HFFc6 (cell line): ENCODE data around the gene TRIM34. TPM values are rescaled to one million over a fixed set of nuclear protein-coding genes. Genes with fewer than 3 reads are reported as not detected.

Experiments used
- DNase-seq: peaks from one replicate; pipeline ENCODE4 v3.0.0-alpha.2; 2018
- H3K27ac Mint-ChIP-seq: 2 replicates; pipeline ENCODE4 v1.8.0; 2020; ENCODE audit warnings: mild to moderate bottlenecking, mixed read lengths
- H3K27me3 Mint-ChIP-seq: 2 replicates; pipeline ENCODE4 v1.8.0; 2021; ENCODE audit warnings: mild to moderate bottlenecking, moderate library complexity, mixed read lengths; ENCODE audit not compliant: insufficient read depth
- H3K36me3 Mint-ChIP-seq: 2 replicates; pipeline ENCODE4 v1.8.0; 2021; ENCODE audit warnings: low read depth, mixed read lengths
- H3K4me1 Mint-ChIP-seq: 2 replicates; pipeline ENCODE4 v1.8.0; 2020; ENCODE audit warnings: low read depth, mixed read lengths
- H3K4me3 Mint-ChIP-seq: 2 replicates; pipeline ENCODE4 v1.8.0; 2020; ENCODE audit warnings: mild to moderate bottlenecking, moderate library complexity, mixed read lengths
- H3K9me3 Mint-ChIP-seq: 2 replicates; pipeline ENCODE4 v1.8.0; 2020; ENCODE audit warnings: mild to moderate bottlenecking, mixed read lengths
- total RNA-seq, 6 experiments: library from RNA; stranded (reverse); fragmentation: NEBNext Ultra II Directional; extraction: Animal tissue kit (Norgen Biotek cat#: 25700); gene quantifications; 2 replicates in 1 of 6; 3 replicates in 5 of 6; pipeline ENCODE4 v1.2.3, GENCODE V29; 2021
- TF ChIP-seq, protein P1 (sequence below): fragments of 200-600 bp; sonication (generic); IDR thresholded peaks from 2 replicates; pipeline ENCODE4 v1.5.0; 2021; ENCODE audit warnings: antibody characterized with exemption, mild to moderate bottlenecking

TRIM34 gene
- total RNA-seq, 6 experiments from 2014 or later: 3.8 to 6.9 (median 4.9) TPM

GRCh38 chr11:5691964-5692361 is 67.2 kb downstream of the TRIM34 start:
- no peak for DNase-seq
- Mint-ChIP-seq H3K27me3 (no peaks in the 10 kb centered on the region), H3K36me3 (peaks cover 48% of the 10 kb centered on the region), H3K27ac (peak overlapping the region; percentile 97), H3K9me3 (no peaks in the 10 kb centered on the region), H3K4me3 (peak overlapping the region; percentile 94), H3K4me1 (peaks cover 66% of the 10 kb centered on the region)
- TF ChIP-seq, protein P1, sequence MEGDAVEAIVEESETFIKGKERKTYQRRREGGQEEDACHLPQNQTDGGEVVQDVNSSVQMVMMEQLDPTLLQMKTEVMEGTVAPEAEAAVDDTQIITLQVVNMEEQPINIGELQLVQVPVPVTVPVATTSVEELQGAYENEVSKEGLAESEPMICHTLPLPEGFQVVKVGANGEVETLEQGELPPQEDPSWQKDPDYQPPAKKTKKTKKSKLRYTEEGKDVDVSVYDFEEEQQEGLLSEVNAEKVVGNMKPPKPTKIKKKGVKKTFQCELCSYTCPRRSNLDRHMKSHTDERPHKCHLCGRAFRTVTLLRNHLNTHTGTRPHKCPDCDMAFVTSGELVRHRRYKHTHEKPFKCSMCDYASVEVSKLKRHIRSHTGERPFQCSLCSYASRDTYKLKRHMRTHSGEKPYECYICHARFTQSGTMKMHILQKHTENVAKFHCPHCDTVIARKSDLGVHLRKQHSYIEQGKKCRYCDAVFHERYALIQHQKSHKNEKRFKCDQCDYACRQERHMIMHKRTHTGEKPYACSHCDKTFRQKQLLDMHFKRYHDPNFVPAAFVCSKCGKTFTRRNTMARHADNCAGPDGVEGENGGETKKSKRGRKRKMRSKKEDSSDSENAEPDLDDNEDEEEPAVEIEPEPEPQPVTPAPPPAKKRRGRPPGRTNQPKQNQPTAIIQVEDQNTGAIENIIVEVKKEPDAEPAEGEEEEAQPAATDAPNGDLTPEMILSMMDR: no peak

Other genes starting within 250 kb of the TRIM34 start
- gene OR51M1, start 241.2 kb upstream of the TRIM34 start, total RNA-seq: under 1 TPM in 1 of 6 experiments, not detected in 5; 0.09 TPM
- not detected for gene OR51Q1, start 202.9 kb upstream of the TRIM34 start, total RNA-seq
- not detected for gene OR51I1, start 183.5 kb upstream of the TRIM34 start, total RNA-seq
- not detected for gene OR51I2, start 175.7 kb upstream of the TRIM34 start, total RNA-seq
- not detected for gene OR52D1, start 136.3 kb upstream of the TRIM34 start, total RNA-seq
- gene UBQLN3, start 115.0 kb upstream of the TRIM34 start, total RNA-seq: not detected
- under 1 TPM in 5 of 6 experiments, not detected in 1; 0.07 to 0.17 (median 0.11) TPM for gene UBQLNL, start 108.3 kb upstream of the TRIM34 start, total RNA-seq
- gene OR52H1, start 76.5 kb upstream of the TRIM34 start, total RNA-seq: not detected
- gene OR52B6, start 44.1 kb upstream of the TRIM34 start, total RNA-seq: not detected
- 1 to 10 TPM; 4.0 to 9.0 (median 6.6) TPM for gene TRIM6, start 28.4 kb upstream of the TRIM34 start, total RNA-seq
- 10 to 100 TPM; 35.7 to 49.4 (median 43.5) TPM for gene TRIM5, start 60.1 kb downstream of the TRIM34 start, total RNA-seq
- gene TRIM22, start 64.8 kb downstream of the TRIM34 start, total RNA-seq: 100 to 1,000 TPM in 5 of 6 experiments, 10 to 100 TPM in 1; 77.9 to 131 (median 118) TPM
- not detected for gene OR56B1, start 111.4 kb downstream of the TRIM34 start, total RNA-seq
- gene OR52N4, start 129.2 kb downstream of the TRIM34 start, total RNA-seq: not detected
- gene OR52N5, start 158.4 kb downstream of the TRIM34 start, total RNA-seq: not detected
- gene OR52N1, start 166.3 kb downstream of the TRIM34 start, total RNA-seq: not detected
- not detected for gene OR52N2, start 183.9 kb downstream of the TRIM34 start, total RNA-seq
- gene OR52E6, start 216.9 kb downstream of the TRIM34 start, total RNA-seq: not detected
- not detected for gene OR52E8, start 232.7 kb downstream of the TRIM34 start, total RNA-seq